GM19372 (cell line): ENCODE results near the gene ASRGL1.

Experiments
- ATAC-seq: cut with Tn5 transposase; IDR thresholded peaks from one replicate; pipeline ENCODE4 v1.9.1; 2021; ENCODE audit warnings: mild to moderate bottlenecking, low read depth, moderate library complexity; ENCODE audit not compliant: unreplicated experiment

Gene ASRGL1

DNA sequence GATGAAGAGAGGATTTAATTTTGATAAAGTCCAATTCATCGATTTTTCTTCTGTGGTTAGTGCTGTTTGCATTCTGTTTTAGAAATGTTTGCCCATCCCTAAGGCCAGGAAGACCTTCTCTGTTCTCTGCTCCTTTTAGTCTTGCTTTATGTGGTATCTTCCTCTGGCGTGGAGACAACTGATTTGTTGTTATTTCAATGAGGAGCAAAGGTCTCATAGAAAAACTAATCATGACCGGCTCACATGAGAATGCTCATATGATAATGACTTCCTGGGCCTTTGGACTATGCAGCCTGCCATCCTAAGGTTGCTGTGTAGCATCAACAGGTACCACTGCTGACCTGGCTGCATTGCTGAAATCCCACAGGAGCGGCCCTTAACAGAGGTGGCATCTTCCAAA is 101.4 kb downstream of the ASRGL1 start:
- ATAC-seq = no peak

GRCh38 chr11:62439785-62440602 is 102.7 kb downstream of the ASRGL1 start:
- ATAC-seq = no peak
